HuH-7.5 (cell line): ENCODE data around the gene NRSN2.
A peak's percentile ranks its signal among the peaks of the same experiment; 100 is the strongest.

Experiments used
- DNase-seq: peaks from one replicate; pipeline ENCODE4 v3.0.0; 2011; ENCODE audit warnings: low spot score

Gene NRSN2

DNA sequence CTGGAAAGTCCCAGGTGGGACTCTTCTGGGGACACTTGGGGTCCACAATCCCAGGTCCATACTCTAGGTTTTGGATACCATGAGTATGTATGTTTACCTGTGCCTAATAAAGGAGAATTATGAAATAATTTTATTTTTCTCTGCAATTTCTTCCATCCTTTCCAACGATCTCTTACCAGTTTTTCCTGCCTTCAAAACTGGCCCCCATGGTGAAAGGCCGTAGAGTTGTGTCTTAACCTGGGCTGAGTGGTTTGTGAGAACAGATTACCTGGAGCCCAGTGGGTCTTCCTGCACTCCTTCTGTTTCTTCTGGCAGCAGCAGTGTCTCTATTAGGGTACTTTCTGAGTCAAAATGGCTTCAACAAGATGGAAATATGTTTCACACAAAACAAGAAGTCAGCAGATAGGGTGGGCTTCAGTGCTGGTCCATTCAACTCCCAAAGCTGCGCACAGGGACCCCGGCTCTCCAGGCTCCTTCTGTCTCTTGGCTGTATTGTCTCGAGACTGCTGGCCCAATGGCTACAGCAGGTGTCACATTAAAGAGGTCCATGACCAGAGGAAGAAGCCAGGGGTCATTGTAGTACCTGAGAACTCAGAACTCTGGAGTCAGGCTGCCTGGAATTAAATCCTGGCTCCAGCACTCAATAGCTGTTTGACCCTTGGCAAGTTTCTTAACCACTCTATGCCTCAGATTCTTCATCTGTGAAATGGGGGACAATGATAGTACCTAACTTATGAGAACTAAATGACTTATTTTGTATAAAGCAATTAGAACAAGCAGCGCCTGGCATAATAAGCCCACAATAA is 50.7 kb downstream of the NRSN2 start:
- DNase-seq: no peak

GRCh38 chr20:399182-399707 is 52.3 kb downstream of the NRSN2 start:
- no peak for DNase-seq

DNA sequence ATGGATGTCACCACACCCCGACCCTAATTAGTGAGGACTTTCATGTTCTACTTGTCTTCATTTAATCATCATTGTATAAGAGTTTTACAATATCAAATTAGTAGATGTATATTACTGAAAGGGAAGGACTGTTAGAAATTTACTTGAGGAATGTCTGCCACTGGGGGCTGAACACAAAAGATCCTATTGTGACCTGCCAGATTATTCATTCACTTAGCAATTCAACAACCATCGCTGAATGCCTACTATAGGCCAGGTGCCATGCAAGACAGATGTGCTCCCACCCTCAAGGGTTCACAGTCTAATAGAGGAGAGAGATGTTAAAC is 53.2 kb downstream of the NRSN2 start:
- DNase-seq: no peak

- no peak for DNase-seq
These were observed 53.8 kb downstream of the NRSN2 start for GRCh38 chr20:400454-401275.

DNA sequence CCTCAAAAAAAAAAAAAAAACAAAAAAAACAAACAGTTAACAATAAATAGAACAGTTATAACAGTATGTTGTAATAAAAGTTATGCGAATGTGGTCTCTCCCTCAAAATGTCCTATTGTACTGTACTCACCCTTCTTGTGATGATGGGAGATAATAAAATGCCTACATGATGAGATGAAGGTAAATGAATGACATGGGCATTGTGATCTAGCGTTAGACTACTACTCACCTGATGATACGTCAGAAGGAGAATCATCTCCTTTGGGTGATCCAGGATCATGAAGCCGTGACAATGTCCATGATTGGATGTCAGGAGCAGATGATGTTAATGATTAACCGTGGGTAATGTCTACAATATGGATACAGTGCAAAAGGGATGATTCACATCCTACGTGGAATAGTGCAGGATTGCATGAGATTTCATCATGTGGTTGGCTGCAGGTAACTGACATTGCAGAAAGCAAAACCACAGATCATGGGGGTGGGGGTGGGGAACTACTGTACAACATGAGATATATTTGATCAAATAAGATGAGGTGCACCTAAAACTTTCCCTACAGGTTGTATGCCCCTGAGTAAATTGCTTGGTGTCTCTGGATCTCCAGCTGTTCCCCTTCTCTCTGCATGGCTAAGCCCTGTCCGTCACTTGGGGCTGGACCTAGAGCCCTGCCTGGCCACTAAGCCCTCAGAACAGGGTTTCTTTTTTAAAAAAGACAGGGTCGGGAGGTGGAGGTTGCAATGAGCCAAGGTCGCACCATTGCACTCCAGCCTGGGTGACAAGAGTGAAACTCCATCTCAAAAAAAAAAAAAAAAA is 55.0 kb downstream of the NRSN2 start:
- peak; percentile 80 for DNase-seq

- no peak for DNase-seq
These were observed 55.6 kb downstream of the NRSN2 start for GRCh38 chr20:402496-402885.

DNA sequence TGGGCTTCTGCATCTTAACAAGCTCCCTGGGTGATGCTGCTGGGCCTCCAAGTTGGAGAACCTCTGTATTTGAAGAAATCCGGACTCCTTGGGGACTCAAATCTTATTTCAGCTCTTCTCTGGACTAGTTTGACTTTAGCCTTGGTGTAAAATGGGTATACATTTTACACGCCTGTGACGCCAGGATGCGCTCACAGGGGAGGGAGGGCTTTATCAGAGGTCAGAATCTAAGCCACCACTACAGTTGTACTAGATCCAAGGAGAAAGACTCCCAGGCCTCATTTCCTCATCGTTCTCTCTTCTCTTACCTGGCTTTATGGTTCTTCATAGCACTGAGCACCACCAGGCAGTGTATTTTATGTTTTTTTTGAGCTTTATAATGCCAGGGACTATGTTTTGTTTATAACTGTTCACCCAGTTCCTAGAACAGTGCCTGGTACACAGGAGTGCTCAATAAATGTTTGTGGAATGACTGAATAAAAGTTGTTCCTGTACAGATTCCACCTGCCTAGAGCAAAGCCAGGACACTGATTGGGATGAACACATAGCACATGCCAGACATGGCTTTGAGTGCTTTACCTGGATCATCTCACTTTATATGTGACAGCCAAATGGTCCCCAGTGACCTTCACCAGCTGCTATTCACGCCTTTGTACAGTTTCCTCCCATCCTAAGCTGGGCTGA is 56.1 kb downstream of the NRSN2 start:
- DNase-seq: no peak

- no peak for DNase-seq
These were observed 56.7 kb downstream of the NRSN2 start for GRCh38 chr20:403582-403957.

DNA sequence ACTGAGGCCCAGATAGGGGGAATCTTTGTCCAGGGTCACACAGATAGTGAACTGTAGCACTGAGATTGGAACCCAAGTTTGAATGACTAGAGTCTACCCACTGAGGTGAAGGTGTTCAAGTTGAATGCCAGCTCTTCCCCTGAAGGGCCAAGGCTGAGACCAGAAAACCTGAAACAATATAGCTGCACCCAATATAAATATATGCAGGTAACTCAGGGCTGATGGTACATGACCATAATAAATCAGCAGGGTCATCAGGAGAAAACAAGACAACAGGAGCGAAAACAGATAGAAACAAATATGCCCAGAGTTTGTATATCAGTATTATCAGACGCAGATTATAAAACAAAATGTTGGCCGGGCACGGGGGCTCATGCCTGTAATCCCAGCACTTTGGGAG is 57.2 kb downstream of the NRSN2 start:
- no peak for DNase-seq
